ENCODE results near the gene PTPRK. TPM values are rescaled to one million over a fixed set of nuclear protein-coding genes. Genes with fewer than 3 reads are reported as not detected.

Gene PTPRK
- polyA plus RNA-seq, 3 donors, result 3.1 to 18.6 (median 11.3) TPM

DNA sequence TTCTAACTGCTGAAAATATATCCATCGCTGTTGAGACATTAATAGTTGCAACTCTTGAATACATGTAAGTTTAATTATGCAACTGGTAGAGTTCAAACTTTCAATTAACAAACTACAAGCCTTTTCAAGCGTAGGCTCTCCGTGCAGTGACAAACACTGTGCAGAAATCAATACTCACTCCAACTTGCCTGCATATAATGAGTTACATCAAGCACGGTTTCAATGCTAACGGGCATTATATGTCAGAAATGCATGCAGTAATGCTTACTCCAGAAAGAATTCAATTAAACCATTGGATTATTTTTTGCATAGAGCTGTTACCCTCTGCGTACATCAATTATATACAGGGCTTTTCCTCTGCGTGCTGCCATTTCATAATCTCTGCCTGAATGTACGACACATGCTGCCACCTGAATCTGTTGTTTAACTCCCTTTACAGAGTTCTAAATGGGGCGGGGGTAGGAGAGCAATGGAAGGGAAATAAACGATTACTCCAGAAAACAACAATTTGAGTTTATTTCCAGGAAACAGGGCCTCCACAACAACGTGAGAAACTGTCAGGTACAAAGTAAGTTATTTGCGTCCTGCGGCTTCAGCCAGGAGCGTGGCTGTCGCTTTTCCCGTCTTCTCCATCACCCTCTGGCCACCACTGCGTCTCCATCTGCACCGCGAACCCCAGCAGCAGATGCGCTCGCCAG lies 1.8 kb downstream of the PTPRK start:
- H3K27ac ChIP-seq (ENCODE audit: low read depth, low read length), result no peak overlapping the region
- WGBS, 3 donors, result 8 to 24% (median 21%) methylated on average over 21 of the region's 21 CpGs

DNA sequence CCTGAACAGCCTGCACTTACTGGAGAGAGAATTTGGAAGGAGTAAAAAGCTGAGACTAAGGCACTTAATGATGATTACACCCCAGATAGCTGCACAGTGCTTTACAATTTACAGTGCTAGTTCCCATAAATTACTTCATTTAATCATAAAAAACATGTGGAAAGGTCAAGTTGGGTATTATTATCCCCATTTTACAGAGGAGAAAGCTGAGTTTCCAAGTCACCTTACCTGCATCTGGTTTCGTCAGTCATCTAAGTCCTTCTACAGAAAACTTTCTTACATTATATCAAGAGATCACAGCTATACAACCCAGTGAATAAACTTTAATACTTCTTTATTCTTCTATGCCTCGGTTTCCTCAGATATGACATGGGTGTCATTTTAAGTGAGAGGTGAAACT lies 3.3 kb downstream of the PTPRK start:
- 83 to 90% (median 86%) methylated on average over 2 of the region's 2 CpGs for WGBS, 3 donors
- H3K27ac ChIP-seq (ENCODE audit: low read depth, low read length), result no peak overlapping the region

DNA sequence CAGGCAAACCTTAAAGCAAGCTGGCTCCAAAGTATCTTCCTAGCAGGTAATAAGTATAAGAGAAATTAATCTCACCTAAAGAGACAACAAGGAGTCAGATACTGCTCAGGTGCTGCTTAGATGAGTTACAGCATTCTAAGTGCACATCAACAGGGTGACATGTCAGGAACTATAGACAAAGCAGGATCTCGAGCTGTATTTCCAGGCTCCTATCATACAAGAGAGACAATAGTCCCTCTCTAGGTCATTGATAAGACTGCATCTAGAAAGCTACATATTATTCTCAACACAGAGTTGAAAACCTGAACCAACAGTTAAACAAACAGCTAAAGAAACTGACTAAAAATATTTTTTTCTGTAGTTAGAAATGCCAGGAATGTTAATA lies 3.9 kb downstream of the PTPRK start:
- H3K27ac ChIP-seq (ENCODE audit: low read depth, low read length), result no peak overlapping the region
- WGBS, 3 donors, result 27 to 58% (median 41%) methylated on average over 1 of the region's 1 CpG

GRCh38 chr6:128515550-128516513 lies 4.6 kb downstream of the PTPRK start:
- WGBS, 3 donors, result 69 to 77% (median 75%) methylated on average over 6 of the region's 6 CpGs
- no peak overlapping the region for H3K27ac ChIP-seq (ENCODE audit: low read depth, low read length)

DNA sequence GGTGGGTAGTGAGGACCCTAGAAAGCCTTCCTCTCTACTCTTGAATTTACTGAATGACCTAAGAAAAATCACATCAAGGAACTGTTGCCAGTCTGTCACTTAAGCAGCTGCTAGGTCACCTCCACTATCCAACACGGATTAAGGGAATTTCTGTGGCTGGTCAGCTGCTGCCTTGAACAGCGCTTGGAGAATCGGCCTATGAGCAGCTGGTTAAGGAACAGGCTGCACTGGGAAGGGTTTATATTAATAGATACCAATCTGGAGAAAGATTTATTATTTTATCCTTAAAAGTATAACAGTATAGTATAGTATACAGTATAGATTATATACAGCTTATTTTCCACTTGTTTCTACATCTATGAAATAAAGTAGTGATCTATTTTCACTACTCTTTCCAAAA lies 6.5 kb downstream of the PTPRK start:
- H3K27ac ChIP-seq (ENCODE audit: low read depth, low read length), result no peak overlapping the region
- 36 to 93% (median 85%) methylated on average over 3 of the region's 3 CpGs for WGBS, 3 donors

GRCh38 chr6:128512296-128512695 lies 8.1 kb downstream of the PTPRK start:
- no peak overlapping the region for H3K27ac ChIP-seq (ENCODE audit: low read depth, low read length)
- WGBS, 3 donors, result 38 to 81% (median 75%) methylated on average over 2 of the region's 2 CpGs

DNA sequence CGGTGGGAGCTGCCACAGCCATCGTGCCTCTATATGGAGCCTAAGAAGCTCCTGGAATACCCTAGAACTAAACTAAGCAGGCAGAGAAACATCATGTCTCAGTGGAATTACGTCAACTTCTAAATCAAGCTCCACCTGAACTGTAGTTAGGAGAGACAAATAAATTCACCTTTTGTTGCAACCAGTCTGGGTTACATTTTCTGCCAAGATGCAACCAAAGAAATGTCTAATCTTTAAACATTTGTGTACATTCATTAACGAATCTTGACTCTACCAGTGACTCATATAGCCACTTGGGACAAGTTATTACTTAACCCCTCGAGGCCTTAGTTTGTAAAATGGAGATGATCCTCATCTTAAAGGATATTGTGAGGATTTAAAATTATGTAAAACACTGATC lies 8.9 kb downstream of the PTPRK start:
- H3K27ac ChIP-seq (ENCODE audit: low read depth, low read length), result no peak overlapping the region
- 22 to 82% (median 77%) methylated on average over 5 of the region's 5 CpGs for WGBS, 3 donors

DNA sequence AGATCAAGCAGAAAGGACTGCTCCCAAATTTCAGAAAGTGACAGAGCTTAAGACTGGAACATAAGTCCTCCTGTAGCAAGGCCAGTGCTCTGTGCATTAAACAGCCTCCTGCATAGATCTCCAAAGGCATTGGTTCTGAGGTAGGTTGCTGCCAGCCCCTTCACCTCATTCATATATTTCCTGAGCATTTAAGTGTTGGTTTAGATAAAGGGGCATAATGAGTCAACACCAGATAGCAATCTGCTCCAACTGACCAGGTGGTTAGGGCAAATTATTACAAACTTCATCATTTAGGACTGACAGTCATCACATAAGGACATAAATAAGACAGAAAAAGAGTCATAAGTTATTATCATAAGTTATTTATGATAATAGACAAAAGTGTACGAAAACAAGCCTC lies 10.7 kb downstream of the PTPRK start:
- no peak overlapping the region for H3K27ac ChIP-seq (ENCODE audit: low read depth, low read length)
- WGBS, 3 donors, result 82 to 100% (median 90%) methylated on average over 1 of the region's 1 CpG

GRCh38 chr6:128508588-128509296 lies 11.7 kb downstream of the PTPRK start:
- no peak overlapping the region for H3K27ac ChIP-seq (ENCODE audit: low read depth, low read length)
- WGBS, 3 donors, result 92 to 94% (median 93%) methylated on average over 14 to 15 of the region's 15 CpGs

- 43 to 86% (median 79%) methylated on average over 5 of the region's 5 CpGs for WGBS, 3 donors
- no peak overlapping the region for H3K27ac ChIP-seq (ENCODE audit: low read depth, low read length)
Observed at GRCh38 chr6:128507337-128508310, 12.8 kb downstream of the PTPRK start.

DNA sequence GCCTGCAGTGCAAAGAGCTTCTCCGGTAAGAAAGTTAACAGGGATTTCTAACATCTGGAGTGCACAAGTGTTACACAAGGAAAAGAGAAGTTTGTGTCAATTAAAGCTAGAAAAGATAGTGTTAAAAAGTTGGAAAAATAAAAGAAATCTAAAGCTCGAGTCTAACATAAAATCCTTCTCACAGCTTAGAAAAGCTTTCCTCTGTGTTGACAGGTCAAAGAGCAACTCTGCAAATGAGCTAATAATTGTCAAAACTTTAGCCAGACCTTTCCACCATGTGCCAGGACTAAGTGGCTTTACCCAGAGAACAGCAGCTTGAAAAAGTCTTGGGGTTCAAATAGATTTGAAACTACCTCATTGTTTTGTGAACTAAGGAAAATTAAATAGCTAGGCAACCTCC lies 14.8 kb downstream of the PTPRK start:
- WGBS, 3 donors, result 25 to 71% (median 63%) methylated on average over 2 of the region's 2 CpGs
- no peak overlapping the region for H3K27ac ChIP-seq (ENCODE audit: low read depth, low read length)

- no peak overlapping the region for H3K27ac ChIP-seq (ENCODE audit: low read depth, low read length)
- 23 to 68% (median 66%) methylated on average over 3 of the region's 3 CpGs for WGBS, 3 donors
Observed at GRCh38 chr6:128504003-128504654, 16.3 kb downstream of the PTPRK start.

GRCh38 chr6:128500749-128501600 lies 19.4 kb downstream of the PTPRK start:
- WGBS, 3 donors, result 82 to 84% (median 84%) methylated on average over 7 of the region's 7 CpGs
- H3K27ac ChIP-seq (ENCODE audit: low read depth, low read length), result no peak overlapping the region

GRCh38 chr6:128500014-128500413 lies 20.4 kb downstream of the PTPRK start:
- no peak overlapping the region for H3K27ac ChIP-seq (ENCODE audit: low read depth, low read length)

GRCh38 chr6:128499079-128499731 lies 21.2 kb downstream of the PTPRK start:
- no peak overlapping the region for H3K27ac ChIP-seq (ENCODE audit: low read depth, low read length)
- WGBS, 3 donors, result 52 to 70% (median 58%) methylated on average over 4 of the region's 4 CpGs

DNA sequence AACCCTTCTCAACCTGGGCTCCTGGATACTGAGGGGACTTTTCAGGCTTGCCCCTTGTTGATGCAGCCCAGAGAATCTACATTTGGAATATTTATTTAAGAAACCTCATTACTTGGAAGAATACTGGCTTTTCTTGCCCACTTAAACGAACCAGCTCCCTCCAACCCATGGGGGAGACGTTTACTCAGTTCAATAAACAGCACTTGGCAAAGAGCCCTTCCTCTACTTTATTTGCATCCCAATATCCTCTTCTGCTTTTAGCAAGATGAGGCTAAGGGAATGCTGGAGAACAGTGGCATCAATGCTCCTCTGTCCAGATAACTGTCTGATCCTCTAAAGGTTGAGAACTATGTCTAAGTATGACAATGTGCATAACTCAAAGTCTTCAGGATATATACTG lies 22.2 kb downstream of the PTPRK start:
- H3K27ac ChIP-seq (ENCODE audit: low read depth, low read length), result no peak overlapping the region
- WGBS, 3 donors, result 22 to 46% (median 37%) methylated on average over 2 of the region's 2 CpGs

Measured in adipose tissue (tissue), 3 donors.